ENCODE measurements around the gene SKIDA1. TPM values are rescaled to one million over a fixed set of nuclear protein-coding genes. Genes with fewer than 3 reads are reported as not detected.

Gene SKIDA1
- polyA plus RNA-seq, 1 donor from 2014 or later: not detected

DNA sequence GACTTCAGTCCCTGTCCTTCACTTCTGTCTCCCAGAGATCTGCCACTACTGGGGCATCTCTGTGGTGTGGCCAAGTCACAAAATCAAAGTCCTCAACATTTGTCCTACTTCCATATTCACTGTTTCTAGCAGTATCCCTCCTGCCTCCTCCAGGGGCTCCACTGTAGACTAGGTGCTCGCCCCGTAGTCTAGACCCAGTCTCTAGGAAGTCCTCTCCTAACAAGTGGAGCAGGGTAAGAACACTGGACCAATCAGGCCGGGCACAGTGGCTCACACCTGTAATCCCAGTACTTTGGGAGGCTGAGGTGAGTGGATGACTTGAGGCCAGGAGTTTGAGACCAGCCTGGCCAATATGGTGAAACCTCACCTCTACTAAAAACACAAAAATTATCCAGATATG, 57.4 kb downstream of the SKIDA1 start:
- Mint-ChIP-seq H3K4me3 (no peak overlapping the region), H3K9me3 (no peaks in the 10 kb centered on the region), H3K27ac (no peak overlapping the region), H3K27me3 (peaks cover 4% of the 10 kb centered on the region), H3K36me3 (peaks cover 1% of the 10 kb centered on the region), H3K4me1 (no peaks in the 10 kb centered on the region)

DNA sequence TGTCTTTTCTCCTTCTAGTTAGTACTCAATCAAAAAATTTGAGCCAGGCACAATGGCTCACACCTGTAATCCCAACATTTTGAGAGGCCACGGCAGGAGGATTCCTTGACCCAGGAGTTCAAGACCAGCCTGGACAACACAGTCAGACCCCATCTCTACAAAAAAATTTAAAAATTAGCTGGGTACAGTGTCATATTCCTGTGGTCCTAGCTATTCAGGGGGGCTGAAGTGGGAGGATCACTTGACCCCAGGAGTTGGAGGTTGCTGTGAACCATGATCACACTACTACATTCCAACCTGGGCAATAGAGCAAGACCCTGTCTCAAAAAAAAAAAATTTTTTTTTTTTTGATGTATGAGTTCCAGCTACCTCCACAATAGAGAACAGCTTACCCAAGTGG, 57.8 kb downstream of the SKIDA1 start:
- no peak overlapping the region for H3K4me3 Mint-ChIP-seq
- H3K4me1 Mint-ChIP-seq: no peaks in the 10 kb centered on the region
- H3K9me3 Mint-ChIP-seq: no peaks in the 10 kb centered on the region
- peaks cover 1% of the 10 kb centered on the region for H3K36me3 Mint-ChIP-seq
- no peak overlapping the region for H3K27ac Mint-ChIP-seq
- peaks cover 4% of the 10 kb centered on the region for H3K27me3 Mint-ChIP-seq

DNA sequence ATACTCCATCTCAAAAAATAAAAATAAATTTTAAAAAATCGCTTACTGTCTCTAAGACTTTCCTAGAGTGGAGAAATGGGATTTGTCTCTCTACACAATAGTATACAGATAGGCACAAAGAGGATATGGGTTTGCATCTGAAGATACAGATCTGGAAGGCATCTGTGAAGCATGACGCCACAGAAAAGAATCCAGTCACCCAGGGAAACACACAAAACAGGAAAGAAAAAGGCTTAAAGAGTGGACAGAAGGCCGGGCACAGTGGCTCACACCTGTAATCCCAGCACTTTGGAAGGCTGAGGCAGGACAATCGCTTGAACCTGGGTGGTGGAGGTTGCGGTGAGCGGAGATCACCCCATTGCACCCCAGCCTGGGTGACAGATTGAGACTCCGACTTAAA, 61.3 kb downstream of the SKIDA1 start:
- Mint-ChIP-seq H3K36me3 (peaks cover 1% of the 10 kb centered on the region), H3K4me3 (no peak overlapping the region), H3K27me3 (peaks cover 9% of the 10 kb centered on the region), H3K9me3 (no peaks in the 10 kb centered on the region), H3K4me1 (no peaks in the 10 kb centered on the region), H3K27ac (no peak overlapping the region)

Other genes starting within 250 kb of the SKIDA1 start
- gene MLLT10, start 8.6 kb upstream of the SKIDA1 start, polyA plus RNA-seq: 8.7 TPM

Data from IgD-negative memory B cell (primary cell).